ENCODE data around the gene TMEM185B. TPM values are rescaled to one million over a fixed set of nuclear protein-coding genes. Genes with fewer than 3 reads are reported as not detected.

Gene TMEM185B
- total and polyA plus RNA-seq, 8 donors: 2.8 to 13.5 (median 8.6) TPM

DNA sequence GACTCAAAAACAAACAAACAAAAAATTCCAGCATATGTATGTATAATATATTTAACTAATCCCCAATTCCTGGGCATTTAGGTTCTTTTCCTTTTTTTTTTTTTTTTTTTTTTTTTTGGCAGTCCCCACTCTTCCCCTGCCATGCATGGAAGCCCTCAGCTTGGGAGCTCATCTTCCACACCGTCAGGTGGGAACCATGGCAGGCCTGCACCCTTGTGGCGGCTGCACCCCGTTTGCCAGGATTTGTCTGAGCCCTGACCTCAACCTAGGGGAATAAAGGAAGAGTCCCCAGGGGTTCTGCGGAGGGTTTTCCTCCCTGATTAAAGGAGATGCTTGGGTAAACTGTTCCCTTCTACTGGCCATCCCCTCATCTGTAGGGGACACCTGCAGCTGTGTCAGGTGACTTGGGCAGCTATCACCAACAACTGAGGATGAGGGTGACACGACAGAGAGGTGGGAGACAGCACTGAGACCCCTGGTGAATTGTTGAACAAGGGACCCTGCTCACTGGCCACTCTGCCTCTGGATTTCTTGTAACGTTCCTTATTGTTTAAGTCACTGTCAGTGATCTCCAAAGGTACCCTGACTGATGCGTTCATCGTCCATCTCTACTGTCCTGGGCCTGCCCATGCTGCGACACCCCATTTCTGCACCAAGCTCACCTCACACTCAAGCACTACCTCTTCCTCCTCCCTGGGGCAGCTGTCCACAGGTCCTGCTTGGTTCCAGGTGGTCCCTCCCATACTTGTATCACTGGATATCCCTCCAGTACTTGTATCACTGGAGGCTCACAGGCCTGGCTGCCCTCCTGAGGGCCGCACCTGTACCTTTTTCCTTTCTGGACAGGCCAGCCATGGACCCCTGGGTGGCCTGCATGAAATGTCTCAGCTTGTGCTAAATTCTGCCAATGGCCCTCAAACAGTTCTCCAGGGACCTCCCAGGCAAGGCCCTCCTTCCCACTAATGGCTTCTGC is 14.5 kb downstream of the TMEM185B start:
- 91 to 96% methylated on average over 10 of the region's 10 CpGs for WGBS, 2 donors
- Histone ChIP-seq H3K4me1 (no peaks in the 10 kb centered on the region), H3K27ac (no peak overlapping the region), H3K9me3 (no peaks in the 10 kb centered on the region), H3K36me3 (no peaks in the 10 kb centered on the region), H3K4me3 (no peak overlapping the region), H3K27me3 (no peaks in the 10 kb centered on the region)
- FAIRE-seq (no peak), DNase-seq (peak in 1 of 6 donors; percentile 26), ATAC-seq (no peak)
- intact Hi-C loops (cut with DNase I): no loop called here
- TF ChIP-seq, protein P1, sequence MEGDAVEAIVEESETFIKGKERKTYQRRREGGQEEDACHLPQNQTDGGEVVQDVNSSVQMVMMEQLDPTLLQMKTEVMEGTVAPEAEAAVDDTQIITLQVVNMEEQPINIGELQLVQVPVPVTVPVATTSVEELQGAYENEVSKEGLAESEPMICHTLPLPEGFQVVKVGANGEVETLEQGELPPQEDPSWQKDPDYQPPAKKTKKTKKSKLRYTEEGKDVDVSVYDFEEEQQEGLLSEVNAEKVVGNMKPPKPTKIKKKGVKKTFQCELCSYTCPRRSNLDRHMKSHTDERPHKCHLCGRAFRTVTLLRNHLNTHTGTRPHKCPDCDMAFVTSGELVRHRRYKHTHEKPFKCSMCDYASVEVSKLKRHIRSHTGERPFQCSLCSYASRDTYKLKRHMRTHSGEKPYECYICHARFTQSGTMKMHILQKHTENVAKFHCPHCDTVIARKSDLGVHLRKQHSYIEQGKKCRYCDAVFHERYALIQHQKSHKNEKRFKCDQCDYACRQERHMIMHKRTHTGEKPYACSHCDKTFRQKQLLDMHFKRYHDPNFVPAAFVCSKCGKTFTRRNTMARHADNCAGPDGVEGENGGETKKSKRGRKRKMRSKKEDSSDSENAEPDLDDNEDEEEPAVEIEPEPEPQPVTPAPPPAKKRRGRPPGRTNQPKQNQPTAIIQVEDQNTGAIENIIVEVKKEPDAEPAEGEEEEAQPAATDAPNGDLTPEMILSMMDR (IDR thresholded peaks at IDR 0.05): no peak

DNA sequence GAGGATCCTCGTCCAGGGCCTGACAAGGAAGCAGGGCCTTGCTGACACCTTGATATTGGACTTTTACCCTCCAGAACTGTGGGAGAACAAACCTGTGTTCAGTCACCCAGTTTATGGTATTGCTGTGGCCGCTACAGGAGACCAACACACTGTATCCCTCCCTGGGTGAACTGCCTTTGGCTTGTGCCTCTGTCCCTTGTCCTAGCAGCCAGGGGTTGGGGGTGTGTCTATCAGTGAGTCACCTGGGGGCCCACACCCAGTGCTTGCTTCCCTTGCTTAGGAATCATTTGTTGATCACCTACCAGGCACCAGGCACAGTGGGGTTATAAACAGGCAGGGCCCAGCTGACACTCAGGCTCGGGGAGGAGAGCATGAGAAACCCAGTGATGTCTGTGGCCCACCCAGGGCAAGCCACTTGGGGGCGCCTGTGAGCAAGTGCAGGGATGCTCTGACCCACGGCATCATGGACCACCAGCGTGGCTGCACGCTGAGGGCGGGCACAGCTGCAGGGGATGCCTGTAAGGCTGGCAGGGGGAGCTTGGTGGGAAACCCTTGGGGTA is 17.1 kb downstream of the TMEM185B start:
- peak in 1 of 6 donors; percentile 39 for DNase-seq
- 79 to 91% methylated on average over 8 of the region's 8 CpGs for WGBS, 2 donors

DNA sequence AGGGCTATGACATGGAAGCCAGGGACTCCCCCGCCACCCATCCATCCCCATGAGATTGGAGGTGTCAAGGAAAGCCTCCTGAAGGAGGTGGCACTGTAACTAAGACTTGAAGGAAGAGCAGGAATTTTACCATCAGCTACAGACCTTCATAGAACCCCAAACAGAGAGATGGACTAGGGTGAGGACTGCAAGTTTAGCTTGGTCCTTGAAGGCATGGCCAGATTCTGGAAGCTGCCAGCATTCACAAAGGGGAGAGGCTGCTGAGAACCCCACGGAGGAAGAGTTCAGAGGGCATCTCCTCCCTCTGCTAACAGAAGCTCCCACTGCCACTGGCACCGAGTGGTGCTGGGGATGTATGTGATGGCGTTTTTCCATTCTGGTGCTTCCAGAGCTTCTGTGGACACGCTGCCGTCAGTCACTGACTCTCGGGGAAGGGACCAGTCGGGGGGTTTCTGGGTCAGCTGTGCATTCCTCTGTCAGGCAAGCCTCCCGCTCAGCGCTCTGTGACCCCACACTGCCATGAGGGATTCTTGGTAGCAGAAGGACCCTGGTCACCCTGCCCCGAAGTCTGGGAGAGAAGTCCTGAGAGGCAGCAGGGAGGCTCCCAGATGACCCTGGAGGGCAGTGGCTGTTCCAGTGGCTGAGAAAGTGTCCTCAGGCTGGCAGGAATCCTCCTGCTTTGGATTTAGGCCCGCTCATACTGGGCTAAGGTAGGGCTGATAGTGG is 18.1 kb downstream of the TMEM185B start:
- H3K27me3 ChIP-seq: no peaks in the 10 kb centered on the region
- no peak overlapping the region for H3K4me3 ChIP-seq
- ATAC-seq: no peak
- FAIRE-seq: no peak
- DNase-seq: peak in 1 of 6 donors; percentile 47
- no peak overlapping the region for H3K27ac ChIP-seq
- H3K4me1 ChIP-seq: no peaks in the 10 kb centered on the region
- H3K36me3 ChIP-seq: no peaks in the 10 kb centered on the region
- intact Hi-C loops (cut with DNase I): no loop called here
- 87 to 88% methylated on average over 12 of the region's 12 CpGs for WGBS, 2 donors
- TF ChIP-seq, protein P1 (IDR thresholded peaks at IDR 0.05): no peak
- H3K9me3 ChIP-seq: no peaks in the 10 kb centered on the region

More for the DNA sequence above, 17.1 kb downstream of the TMEM185B start:
- TF ChIP-seq, protein P1 (IDR thresholded peaks at IDR 0.05): no peak
- Histone ChIP-seq H3K36me3 (no peaks in the 10 kb centered on the region), H3K9me3 (no peaks in the 10 kb centered on the region), H3K4me3 (no peak overlapping the region), H3K4me1 (no peaks in the 10 kb centered on the region), H3K27ac (no peak overlapping the region), H3K27me3 (no peaks in the 10 kb centered on the region)
- FAIRE-seq (no peak), ATAC-seq (peak in 2 of 4 donors; percentile 21 to 30)
- intact Hi-C loops (cut with DNase I): no loop called here

DNA sequence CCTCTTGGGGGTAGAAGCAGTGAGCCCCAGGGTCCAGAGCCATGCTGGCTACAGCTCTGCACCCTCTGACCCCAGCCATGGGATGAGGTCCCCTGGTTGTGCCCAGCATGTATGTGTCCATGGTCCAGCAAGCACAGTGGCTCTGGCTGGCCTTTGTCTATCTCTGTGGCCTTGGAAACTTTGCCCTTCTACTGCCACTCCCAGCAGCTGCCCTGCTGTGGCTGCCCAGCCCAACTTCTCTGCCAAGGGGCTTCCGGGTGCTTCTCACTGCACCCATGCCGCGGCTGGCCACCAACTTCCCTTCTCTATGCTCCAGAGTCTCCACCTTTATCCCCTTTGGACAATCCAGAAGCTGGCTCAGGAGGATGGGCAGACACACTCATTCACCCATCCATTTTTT is 18.8 kb downstream of the TMEM185B start:
- FAIRE-seq: no peak
- no peak overlapping the region for H3K27ac ChIP-seq
- no peaks in the 10 kb centered on the region for H3K36me3 ChIP-seq
- H3K4me1 ChIP-seq: no peaks in the 10 kb centered on the region
- H3K4me3 ChIP-seq: no peak overlapping the region
- no peaks in the 10 kb centered on the region for H3K9me3 ChIP-seq
- no peaks in the 10 kb centered on the region for H3K27me3 ChIP-seq
- TF ChIP-seq, protein P1 (IDR thresholded peaks at IDR 0.05): no peak
- 67 to 83% methylated on average over 3 of the region's 3 CpGs for WGBS, 2 donors
- intact Hi-C loops (cut with DNase I): no loop called here
- no peak for DNase-seq
- no peak for ATAC-seq
